T-helper 2 cell treated with Interferon-gamma antibody and Interleukin-4, amounts not matched to agents 5 μg/mL and 100 μg/mL, for 36 hours (primary cell): Measurements from ENCODE around the gene GTPBP4.
A peak's percentile ranks its signal among the peaks of the same experiment; 100 is the strongest.

Experiments used
- DNase-seq: peaks from one replicate; pipeline ENCODE4 v3.0.0; 2021; ENCODE audit warnings: low spot score
- H3K27ac Mint-ChIP-seq: one replicate; pipeline ENCODE4 v1.8.0; 2021; ENCODE audit warnings: mild to moderate bottlenecking, mixed read lengths
- H3K27me3 Mint-ChIP-seq: one replicate; pipeline ENCODE4 v1.8.0; 2021; ENCODE audit warnings: low read depth, mixed read lengths
- H3K36me3 Mint-ChIP-seq: one replicate; pipeline ENCODE4 v1.8.0; 2021; ENCODE audit warnings: low read depth, mixed read lengths
- H3K4me1 Mint-ChIP-seq: one replicate; pipeline ENCODE4 v1.8.0; 2021; ENCODE audit warnings: low read depth, mixed read lengths
- H3K4me3 Mint-ChIP-seq: one replicate; pipeline ENCODE4 v1.8.0; 2022; ENCODE audit warnings: mild to moderate bottlenecking, moderate library complexity, mixed read lengths
- H3K9me3 Mint-ChIP-seq: one replicate; pipeline ENCODE4 v1.8.0; 2021; ENCODE audit warnings: mixed read lengths

Gene GTPBP4

GRCh38 chr10:972763-973162 is 15.5 kb upstream of the GTPBP4 start:
- Mint-ChIP-seq H3K27me3 (peaks cover 22% of the 10 kb centered on the region), H3K4me3 (no peak overlapping the region), H3K36me3 (peaks cover 5% of the 10 kb centered on the region), H3K27ac (no peak overlapping the region), H3K9me3 (peaks cover 7% of the 10 kb centered on the region), H3K4me1 (peaks cover 4% of the 10 kb centered on the region)
- DNase-seq = no peak

GRCh38 chr10:974038-974784 is 14.0 kb upstream of the GTPBP4 start:
- peaks cover 12% of the 10 kb centered on the region for H3K27me3 Mint-ChIP-seq
- no peak overlapping the region for H3K27ac Mint-ChIP-seq
- DNase-seq = no peak
- peaks cover 13% of the 10 kb centered on the region for H3K36me3 Mint-ChIP-seq
- no peak overlapping the region for H3K4me3 Mint-ChIP-seq
- peaks cover 21% of the 10 kb centered on the region for H3K9me3 Mint-ChIP-seq
- no peaks in the 10 kb centered on the region for H3K4me1 Mint-ChIP-seq

- no peak for DNase-seq
- H3K4me3 Mint-ChIP-seq = no peak overlapping the region
- H3K27me3 Mint-ChIP-seq = peaks cover 7% of the 10 kb centered on the region
- H3K36me3 Mint-ChIP-seq = peaks cover 13% of the 10 kb centered on the region
- H3K4me1 Mint-ChIP-seq = no peaks in the 10 kb centered on the region
- H3K9me3 Mint-ChIP-seq = peaks cover 26% of the 10 kb centered on the region
- H3K27ac Mint-ChIP-seq = no peak overlapping the region
Measured at GRCh38 chr10:974785-975074, 13.5 kb upstream of the GTPBP4 start.

GRCh38 chr10:976316-976715 is 11.9 kb upstream of the GTPBP4 start:
- no peaks in the 10 kb centered on the region for H3K27me3 Mint-ChIP-seq
- no peak overlapping the region for H3K4me3 Mint-ChIP-seq
- DNase-seq = no peak
- no peak overlapping the region for H3K27ac Mint-ChIP-seq
- peaks cover 23% of the 10 kb centered on the region for H3K36me3 Mint-ChIP-seq
- peaks cover 41% of the 10 kb centered on the region for H3K9me3 Mint-ChIP-seq
- no peaks in the 10 kb centered on the region for H3K4me1 Mint-ChIP-seq

- Mint-ChIP-seq H3K9me3 (peaks cover 42% of the 10 kb centered on the region), H3K36me3 (peaks cover 23% of the 10 kb centered on the region), H3K4me3 (no peak overlapping the region), H3K27me3 (no peaks in the 10 kb centered on the region), H3K27ac (no peak overlapping the region), H3K4me1 (no peaks in the 10 kb centered on the region)
- no peak for DNase-seq
Measured at GRCh38 chr10:978826-979421, 9.3 kb upstream of the GTPBP4 start.

GRCh38 chr10:980468-981093 is 7.7 kb upstream of the GTPBP4 start:
- Mint-ChIP-seq H3K4me3 (no peak overlapping the region), H3K27ac (no peak overlapping the region), H3K9me3 (peaks cover 42% of the 10 kb centered on the region), H3K36me3 (peaks cover 23% of the 10 kb centered on the region), H3K4me1 (no peaks in the 10 kb centered on the region), H3K27me3 (no peaks in the 10 kb centered on the region)
- DNase-seq = no peak

GRCh38 chr10:983401-983800 is 4.8 kb upstream of the GTPBP4 start:
- H3K27ac Mint-ChIP-seq = no peak overlapping the region
- DNase-seq = no peak
- peaks cover 18% of the 10 kb centered on the region for H3K36me3 Mint-ChIP-seq
- no peaks in the 10 kb centered on the region for H3K27me3 Mint-ChIP-seq
- H3K4me3 Mint-ChIP-seq = no peak overlapping the region
- peaks cover 29% of the 10 kb centered on the region for H3K9me3 Mint-ChIP-seq
- peaks cover 9% of the 10 kb centered on the region for H3K4me1 Mint-ChIP-seq

GRCh38 chr10:983971-984655 is 4.1 kb upstream of the GTPBP4 start:
- no peaks in the 10 kb centered on the region for H3K27me3 Mint-ChIP-seq
- H3K36me3 Mint-ChIP-seq = peaks cover 15% of the 10 kb centered on the region
- H3K27ac Mint-ChIP-seq = no peak overlapping the region
- peaks cover 22% of the 10 kb centered on the region for H3K9me3 Mint-ChIP-seq
- no peak overlapping the region for H3K4me3 Mint-ChIP-seq
- no peak for DNase-seq
- peaks cover 9% of the 10 kb centered on the region for H3K4me1 Mint-ChIP-seq

- Mint-ChIP-seq H3K27me3 (no peaks in the 10 kb centered on the region), H3K27ac (no peak overlapping the region), H3K36me3 (peaks cover 23% of the 10 kb centered on the region), H3K4me3 (no peak overlapping the region), H3K4me1 (peaks cover 19% of the 10 kb centered on the region), H3K9me3 (peaks cover 10% of the 10 kb centered on the region)
- DNase-seq = no peak
Measured at GRCh38 chr10:985361-985760, 2.9 kb upstream of the GTPBP4 start.

GRCh38 chr10:986137-986825 is 2.0 kb upstream of the GTPBP4 start:
- peak overlapping the region; percentile 27 for H3K4me3 Mint-ChIP-seq
- no peak overlapping the region for H3K27ac Mint-ChIP-seq
- peaks cover under 1% of the 10 kb centered on the region for H3K9me3 Mint-ChIP-seq
- H3K36me3 Mint-ChIP-seq = peaks cover 21% of the 10 kb centered on the region
- H3K27me3 Mint-ChIP-seq = no peaks in the 10 kb centered on the region
- DNase-seq = no peak
- peaks cover 23% of the 10 kb centered on the region for H3K4me1 Mint-ChIP-seq

GRCh38 chr10:986881-987619 is 1.2 kb upstream of the GTPBP4 start:
- peaks cover 22% of the 10 kb centered on the region for H3K36me3 Mint-ChIP-seq
- peak overlapping the region; percentile 97 for H3K27ac Mint-ChIP-seq
- peak overlapping the region; percentile 94 for H3K4me3 Mint-ChIP-seq
- no peak for DNase-seq
- H3K4me1 Mint-ChIP-seq = peaks cover 23% of the 10 kb centered on the region
- no peaks in the 10 kb centered on the region for H3K9me3 Mint-ChIP-seq
- H3K27me3 Mint-ChIP-seq = no peaks in the 10 kb centered on the region

- peaks cover 23% of the 10 kb centered on the region for H3K4me1 Mint-ChIP-seq
- H3K36me3 Mint-ChIP-seq = peaks cover 25% of the 10 kb centered on the region
- DNase-seq = no peak
- H3K27ac Mint-ChIP-seq = peak overlapping the region; percentile 97
- no peaks in the 10 kb centered on the region for H3K27me3 Mint-ChIP-seq
- no peaks in the 10 kb centered on the region for H3K9me3 Mint-ChIP-seq
- peak overlapping the region; percentile 94 for H3K4me3 Mint-ChIP-seq
Measured at GRCh38 chr10:987620-987869, 689 bp upstream of the GTPBP4 start.

GRCh38 chr10:988667-989545 is 672 bp downstream of the GTPBP4 start:
- DNase-seq = no peak
- peaks cover 23% of the 10 kb centered on the region for H3K4me1 Mint-ChIP-seq
- peak overlapping the region; percentile 94 for H3K4me3 Mint-ChIP-seq
- peak overlapping the region; percentile 97 for H3K27ac Mint-ChIP-seq
- no peaks in the 10 kb centered on the region for H3K9me3 Mint-ChIP-seq
- H3K27me3 Mint-ChIP-seq = no peaks in the 10 kb centered on the region
- H3K36me3 Mint-ChIP-seq = peaks cover 35% of the 10 kb centered on the region
